ENCODE measurements around the gene EML3.
"Not testable (repeated sequence)": the region's sequence is repeated elsewhere in the genome, so short reads cannot be mapped to it uniquely, and the experiment has no call there.

Gene EML3

DNA sequence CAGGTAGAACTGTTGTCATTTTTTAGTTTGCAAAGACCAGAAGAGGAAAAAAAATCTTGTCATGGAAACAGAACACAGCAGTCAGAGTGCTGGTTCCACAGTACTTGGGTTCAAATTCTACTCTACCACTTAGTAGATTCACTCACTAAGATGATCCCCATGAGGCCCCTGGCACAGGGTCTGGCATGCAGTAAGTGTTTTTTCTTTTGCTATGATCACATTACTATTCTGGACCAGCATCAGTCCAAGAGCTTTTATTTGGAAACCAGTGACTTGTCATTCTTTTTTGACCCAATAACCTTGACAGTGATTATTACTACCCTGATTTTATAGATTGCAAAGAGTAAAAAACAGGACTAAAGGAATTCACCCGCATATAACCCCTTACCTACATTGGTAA is 43.0 kb downstream of the EML3 start:
- no peak for DNase-seq

GRCh38 chr11:62567018-62567633 is 45.4 kb downstream of the EML3 start:
- no peak for DNase-seq

DNA sequence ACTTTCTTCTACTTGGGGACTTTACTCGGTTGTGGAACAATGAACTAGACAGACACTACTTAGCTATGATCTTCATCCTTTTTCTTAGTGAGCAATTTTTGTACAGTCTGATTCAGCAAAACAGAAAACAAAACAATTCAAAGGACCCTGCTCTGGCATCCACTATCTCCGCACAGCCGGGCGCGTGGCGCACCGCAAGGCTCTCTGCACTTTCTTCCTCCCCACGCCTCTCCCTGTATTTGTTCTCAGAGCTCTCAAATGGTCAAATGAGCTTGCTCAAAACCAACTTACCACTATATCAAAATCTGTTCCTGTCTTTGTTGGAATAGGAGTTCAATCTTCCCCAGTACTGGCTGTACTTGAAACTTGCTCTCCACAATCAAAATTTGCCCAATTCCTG is 46.3 kb downstream of the EML3 start:
- DNase-seq = no peak

- DNase-seq = no peak
These were observed 47.3 kb downstream of the EML3 start for GRCh38 chr11:62565100-62565802.

DNA sequence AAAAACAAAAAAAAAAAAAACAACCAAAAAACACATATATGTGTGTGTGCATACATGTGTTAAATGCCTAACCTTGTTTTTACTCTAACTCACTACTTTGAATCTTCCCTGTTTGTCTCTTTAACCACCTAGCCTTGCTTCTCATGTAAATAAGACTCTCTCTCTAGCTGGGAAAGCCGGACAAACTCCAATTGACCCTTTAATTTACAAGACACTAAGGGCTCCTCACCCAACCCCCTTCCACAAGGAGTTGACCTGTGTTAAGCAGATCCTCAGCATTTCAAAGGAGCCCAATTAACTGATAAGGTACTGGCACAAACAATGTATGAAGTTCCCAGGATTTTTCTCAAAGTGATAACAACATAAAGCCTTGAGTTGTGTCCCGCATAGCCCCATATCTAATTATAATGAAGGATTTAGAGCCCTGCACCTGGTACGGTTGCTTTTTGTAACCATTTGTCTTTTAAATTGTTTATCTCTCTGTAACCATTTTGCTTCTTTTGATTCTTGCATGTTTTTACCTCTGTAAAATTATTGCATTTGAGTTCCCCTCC is 50.8 kb downstream of the EML3 start:
- DNase-seq = not testable (repeated sequence)

- peak; percentile 98 for DNase-seq
These were observed 51.9 kb downstream of the EML3 start for GRCh38 chr11:62560566-62561103.

GRCh38 chr11:62559626-62560025 is 52.9 kb downstream of the EML3 start:
- DNase-seq = not testable (repeated sequence)

GRCh38 chr11:62559204-62559603 is 53.4 kb downstream of the EML3 start:
- no peak for DNase-seq

DNA sequence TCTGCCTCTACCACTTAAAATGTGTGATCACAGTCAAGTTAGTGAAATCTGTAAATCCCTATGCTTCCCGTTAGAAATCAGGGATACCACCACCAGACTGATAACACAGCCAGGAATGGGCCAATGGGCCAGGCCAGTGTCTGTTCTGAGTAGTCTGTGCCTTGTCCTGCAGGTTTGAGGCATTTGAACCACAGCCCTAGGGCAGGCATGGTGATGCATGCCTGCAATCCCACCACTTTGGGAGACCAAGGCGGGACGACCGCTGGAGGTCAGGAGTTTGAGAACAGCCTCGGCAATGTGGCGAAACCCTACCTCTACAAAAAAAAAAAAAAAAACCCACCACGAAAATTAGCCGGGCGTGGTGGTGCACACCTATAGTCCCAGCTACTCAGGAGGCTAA is 53.9 kb downstream of the EML3 start:
- no peak for DNase-seq

GRCh38 chr11:62556875-62557631 is 55.5 kb downstream of the EML3 start:
- no peak for DNase-seq

- DNase-seq = peak; percentile 97
These were observed 56.3 kb downstream of the EML3 start for GRCh38 chr11:62556108-62556874.

- DNase-seq = no peak
These were observed 57.0 kb downstream of the EML3 start for GRCh38 chr11:62555464-62556107.

- DNase-seq = no peak
These were observed 58.0 kb downstream of the EML3 start for GRCh38 chr11:62554387-62555167.

DNA sequence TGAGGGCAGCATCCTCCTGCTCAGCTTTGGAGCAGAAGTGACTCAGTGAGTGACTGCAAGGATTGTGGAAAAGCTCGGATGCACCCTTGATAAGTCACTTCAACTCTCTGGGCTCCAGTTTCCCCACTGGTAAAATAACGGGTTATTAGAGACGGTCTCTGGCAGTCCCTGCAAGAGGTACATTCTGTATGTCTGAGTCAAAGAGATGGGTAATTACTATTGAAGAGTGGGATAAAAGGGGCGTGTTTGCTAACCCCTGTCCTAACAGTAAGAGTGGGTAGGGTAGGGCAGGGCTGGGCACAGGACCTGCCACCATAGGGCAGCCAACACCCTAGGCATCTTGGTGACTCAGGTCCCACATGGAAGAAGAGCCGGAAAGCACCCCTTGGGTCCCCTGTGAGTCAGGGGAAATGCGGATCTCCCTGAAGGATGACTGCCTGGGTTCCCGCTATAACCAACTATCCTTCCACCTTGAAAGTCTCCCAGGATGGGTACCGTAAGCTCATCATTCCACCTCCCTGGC is 58.7 kb downstream of the EML3 start:
- peak; percentile 91 for DNase-seq

- DNase-seq = peak; percentile 95
These were observed 59.3 kb downstream of the EML3 start for GRCh38 chr11:62553080-62553838.

- peak; percentile 67 for DNase-seq
These were observed 60.0 kb downstream of the EML3 start for GRCh38 chr11:62552485-62553079.

Data from fibroblast of skin of scalp (primary cell).